ENCODE measurements around the gene BTBD16. TPM values are rescaled to one million over a fixed set of nuclear protein-coding genes. Genes with fewer than 3 reads are reported as not detected.
A peak's percentile ranks its signal among the peaks of the same experiment; 100 is the strongest.

BTBD16 gene
- total RNA-seq, 2 experiments from 2014 or later: 0.06 TPM; not detected in 1

- H3K9me2 ChIP-seq (ENCODE audit: insufficient read depth, low read length): no peaks in the 10 kb centered on the region
These were observed 6.5 kb downstream of the BTBD16 start for GRCh38 chr10:122277526-122278136.

GRCh38 chr10:122279725-122280141 is 8.6 kb downstream of the BTBD16 start:
- H3K4me3 ChIP-seq (ENCODE audit: low read depth, low read length, poor library complexity, severe bottlenecking): no peak overlapping the region
- DNase-seq (ENCODE audit: low spot score): peak; percentile 41
- no peaks in the 10 kb centered on the region for H3K36me3 ChIP-seq (ENCODE audit: insufficient read depth, low read length)
- no peaks in the 10 kb centered on the region for H3K9me3 ChIP-seq (ENCODE audit: low read length)
- H4K20me1 ChIP-seq (ENCODE audit: insufficient read depth, low read length): no peaks in the 10 kb centered on the region
- TF ChIP-seq CTCF (conservative IDR thresholded peaks at IDR 0.05; ENCODE audit: low read length) (peak; percentile 77), EZH2phosphoT487 (IDR thresholded peaks at IDR 0.05; ENCODE audit: borderline replicate concordance, low read depth, low read length) (no peak)
- CTCF ChIA-PET (ENCODE audit: unreplicated experiment): no interaction called here
- intact Hi-C loops (cut with micrococcal nuclease; ENCODE audit: unreplicated experiment): no loop called here
- H3K27ac ChIP-seq (ENCODE audit: low read depth, low read length, poor library complexity, severe bottlenecking): no peak overlapping the region
- POLR2A ChIA-PET: no interaction called here
- no peak overlapping the region for H3K4me2 ChIP-seq (ENCODE audit: low read length)
- H3K79me2 ChIP-seq (ENCODE audit: insufficient read depth, low read depth, low read length): no peaks in the 10 kb centered on the region
- H3K9me2 ChIP-seq (ENCODE audit: insufficient read depth, low read length): no peaks in the 10 kb centered on the region
- no TSS peak for BruUV-seq (replicated peaks)
- H3K4me1 ChIP-seq (ENCODE audit: insufficient read depth, low read length, poor library complexity, severe bottlenecking): no peaks in the 10 kb centered on the region
- H2AFZ ChIP-seq (ENCODE audit: low read length): no peak overlapping the region

More at GRCh38 chr10:122277526-122278136, 6.5 kb downstream of the BTBD16 start:
- no peak overlapping the region for H3K27ac ChIP-seq (ENCODE audit: low read depth, low read length, poor library complexity, severe bottlenecking)
- no peaks in the 10 kb centered on the region for H3K9me3 ChIP-seq (ENCODE audit: low read length)
- intact Hi-C loops (cut with micrococcal nuclease; ENCODE audit: unreplicated experiment): no loop called here
- no TSS peak for BruUV-seq (replicated peaks)
- ChIA-PET CTCF (ENCODE audit: unreplicated experiment) (no interaction called here), POLR2A (no interaction called here)
- H3K4me3 ChIP-seq (ENCODE audit: low read depth, low read length, poor library complexity, severe bottlenecking): no peak overlapping the region
- no peak for TF ChIP-seq CTCF (conservative IDR thresholded peaks at IDR 0.05; ENCODE audit: low read length)
- TF ChIP-seq EZH2phosphoT487 (IDR thresholded peaks at IDR 0.05; ENCODE audit: borderline replicate concordance, low read depth, low read length): no peak
- no peaks in the 10 kb centered on the region for H3K4me1 ChIP-seq (ENCODE audit: insufficient read depth, low read length, poor library complexity, severe bottlenecking)
- no peak overlapping the region for H2AFZ ChIP-seq (ENCODE audit: low read length)
- no peaks in the 10 kb centered on the region for H3K36me3 ChIP-seq (ENCODE audit: insufficient read depth, low read length)
- no peak overlapping the region for H3K4me2 ChIP-seq (ENCODE audit: low read length)
- no peak for DNase-seq (ENCODE audit: low spot score)
- no peaks in the 10 kb centered on the region for H3K79me2 ChIP-seq (ENCODE audit: insufficient read depth, low read depth, low read length)
- H4K20me1 ChIP-seq (ENCODE audit: insufficient read depth, low read length): no peaks in the 10 kb centered on the region

GRCh38 chr10:122280156-122280555 is 9.1 kb downstream of the BTBD16 start:
- H4K20me1 ChIP-seq (ENCODE audit: insufficient read depth, low read length): no peaks in the 10 kb centered on the region
- H3K4me2 ChIP-seq (ENCODE audit: low read length): no peak overlapping the region
- H3K36me3 ChIP-seq (ENCODE audit: insufficient read depth, low read length): no peaks in the 10 kb centered on the region
- ChIA-PET POLR2A (no interaction called here), CTCF (ENCODE audit: unreplicated experiment) (no interaction called here)
- TF ChIP-seq EZH2phosphoT487 (IDR thresholded peaks at IDR 0.05; ENCODE audit: borderline replicate concordance, low read depth, low read length) (no peak), CTCF (conservative IDR thresholded peaks at IDR 0.05; ENCODE audit: low read length) (no peak)
- H3K27ac ChIP-seq (ENCODE audit: low read depth, low read length, poor library complexity, severe bottlenecking): no peak overlapping the region
- intact Hi-C loops (cut with micrococcal nuclease; ENCODE audit: unreplicated experiment): no loop called here
- H3K4me1 ChIP-seq (ENCODE audit: insufficient read depth, low read length, poor library complexity, severe bottlenecking): no peaks in the 10 kb centered on the region
- no peak for DNase-seq (ENCODE audit: low spot score)
- no peaks in the 10 kb centered on the region for H3K9me3 ChIP-seq (ENCODE audit: low read length)
- no TSS peak for BruUV-seq (replicated peaks)
- no peak overlapping the region for H2AFZ ChIP-seq (ENCODE audit: low read length)
- H3K79me2 ChIP-seq (ENCODE audit: insufficient read depth, low read depth, low read length): no peaks in the 10 kb centered on the region
- H3K4me3 ChIP-seq (ENCODE audit: low read depth, low read length, poor library complexity, severe bottlenecking): no peak overlapping the region
- H3K9me2 ChIP-seq (ENCODE audit: insufficient read depth, low read length): no peaks in the 10 kb centered on the region
